AG04450 (cell line): ENCODE results near the gene XRCC4. TPM values are rescaled to one million over a fixed set of nuclear protein-coding genes. Genes with fewer than 3 reads are reported as not detected.

ENCODE experiments used
- CTCF ChIA-PET: fragments of 300-600, 350-600 bp; formaldehyde crosslinking; extraction: SDS; loops from one replicate; lab custom pipeline; 2022; ENCODE audit warnings: antibody characterized with exemption, inconsistent platforms; lab: Charles Lee
- POLR2A ChIA-PET: fragments of 350-600 bp; formaldehyde crosslinking; extraction: SDS; loops from one replicate; lab custom pipeline; 2021; ENCODE audit warnings: antibody characterized with exemption, inconsistent platforms; lab: Yijun Ruan, JAX
- DNase-seq: peaks from one replicate; pipeline ENCODE4 v3.0.0-alpha.2; 2011; ENCODE audit warnings: low read depth, low spot score
- H3K27ac ChIP-seq: one replicate; pipeline ENCODE4 v1.5.1; 2012; ENCODE audit warnings: low read depth, low read length, control low read depth
- H3K27me3 ChIP-seq: one replicate; pipeline ENCODE4 v1.6.0; 2012; ENCODE audit warnings: low read length; ENCODE audit not compliant: control insufficient read depth, insufficient read depth
- H3K4me3 ChIP-seq: 2 replicates; pipeline ENCODE4 v1.5.1; 2011; ENCODE audit warnings: mild to moderate bottlenecking, low read depth, low read length, control low read depth
- H3K9me3 ChIP-seq: 2 replicates; pipeline ENCODE4 v1.5.1; 2012; ENCODE audit warnings: low read length; ENCODE audit not compliant: control insufficient read depth, insufficient read depth
- polyA plus RNA-seq: library from polyadenylated mRNA; depleted of rRNA; stranded (reverse); fragments of >200 nt; gene quantifications from 2 replicates; pipeline ENCODE4 v1.2.3, GENCODE V29; 2011
- TF ChIP-seq, protein P1 (sequence below): IDR thresholded peaks from 2 replicates; pipeline ENCODE4 v1.5.1; 2011; ENCODE audit warnings: low read depth, low read length, control low read depth, inconsistent platforms

XRCC4 gene
- polyA plus RNA-seq, 1 experiment, result 4.2 TPM

DNA sequence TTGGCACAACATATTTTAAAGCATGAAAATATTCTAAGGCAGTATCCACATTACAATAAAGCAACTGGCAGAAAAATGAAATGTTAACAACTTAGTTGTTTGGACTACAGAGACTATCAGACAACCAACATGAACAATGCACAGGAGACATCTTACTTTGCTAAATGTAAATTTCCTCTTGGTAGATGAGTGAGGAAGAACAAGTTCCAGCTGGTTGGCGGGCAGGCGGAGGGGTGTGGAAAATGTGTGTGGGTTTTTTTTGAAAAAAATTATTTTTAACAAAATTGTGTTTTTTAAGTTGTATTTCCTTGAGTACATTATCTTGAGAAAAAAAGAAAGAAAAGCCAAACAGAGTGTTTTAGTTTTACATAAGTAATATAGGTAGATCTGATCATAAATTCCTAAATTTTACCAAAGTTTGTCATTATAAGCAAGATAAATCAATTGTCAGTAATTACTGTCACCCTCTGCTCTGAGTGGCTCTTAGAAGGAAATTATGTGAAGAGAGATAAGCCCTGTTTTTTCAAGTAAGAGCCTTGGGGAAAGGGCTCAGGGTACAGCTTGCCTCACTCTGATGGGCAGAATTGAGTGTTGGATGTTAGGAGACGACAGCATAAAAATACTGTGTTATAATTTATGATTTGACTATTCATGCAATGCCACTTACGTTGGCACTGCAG, 42.7 kb upstream of the XRCC4 start:
- H3K9me3 ChIP-seq, result no peaks in the 10 kb centered on the region
- H3K27ac ChIP-seq, result no peak overlapping the region
- no peak for DNase-seq
- TF ChIP-seq, protein P1, sequence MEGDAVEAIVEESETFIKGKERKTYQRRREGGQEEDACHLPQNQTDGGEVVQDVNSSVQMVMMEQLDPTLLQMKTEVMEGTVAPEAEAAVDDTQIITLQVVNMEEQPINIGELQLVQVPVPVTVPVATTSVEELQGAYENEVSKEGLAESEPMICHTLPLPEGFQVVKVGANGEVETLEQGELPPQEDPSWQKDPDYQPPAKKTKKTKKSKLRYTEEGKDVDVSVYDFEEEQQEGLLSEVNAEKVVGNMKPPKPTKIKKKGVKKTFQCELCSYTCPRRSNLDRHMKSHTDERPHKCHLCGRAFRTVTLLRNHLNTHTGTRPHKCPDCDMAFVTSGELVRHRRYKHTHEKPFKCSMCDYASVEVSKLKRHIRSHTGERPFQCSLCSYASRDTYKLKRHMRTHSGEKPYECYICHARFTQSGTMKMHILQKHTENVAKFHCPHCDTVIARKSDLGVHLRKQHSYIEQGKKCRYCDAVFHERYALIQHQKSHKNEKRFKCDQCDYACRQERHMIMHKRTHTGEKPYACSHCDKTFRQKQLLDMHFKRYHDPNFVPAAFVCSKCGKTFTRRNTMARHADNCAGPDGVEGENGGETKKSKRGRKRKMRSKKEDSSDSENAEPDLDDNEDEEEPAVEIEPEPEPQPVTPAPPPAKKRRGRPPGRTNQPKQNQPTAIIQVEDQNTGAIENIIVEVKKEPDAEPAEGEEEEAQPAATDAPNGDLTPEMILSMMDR, result no peak
- H3K4me3 ChIP-seq, result no peak overlapping the region
- ChIA-PET CTCF (no interaction called here), POLR2A (no interaction called here)
- no peaks in the 10 kb centered on the region for H3K27me3 ChIP-seq

DNA sequence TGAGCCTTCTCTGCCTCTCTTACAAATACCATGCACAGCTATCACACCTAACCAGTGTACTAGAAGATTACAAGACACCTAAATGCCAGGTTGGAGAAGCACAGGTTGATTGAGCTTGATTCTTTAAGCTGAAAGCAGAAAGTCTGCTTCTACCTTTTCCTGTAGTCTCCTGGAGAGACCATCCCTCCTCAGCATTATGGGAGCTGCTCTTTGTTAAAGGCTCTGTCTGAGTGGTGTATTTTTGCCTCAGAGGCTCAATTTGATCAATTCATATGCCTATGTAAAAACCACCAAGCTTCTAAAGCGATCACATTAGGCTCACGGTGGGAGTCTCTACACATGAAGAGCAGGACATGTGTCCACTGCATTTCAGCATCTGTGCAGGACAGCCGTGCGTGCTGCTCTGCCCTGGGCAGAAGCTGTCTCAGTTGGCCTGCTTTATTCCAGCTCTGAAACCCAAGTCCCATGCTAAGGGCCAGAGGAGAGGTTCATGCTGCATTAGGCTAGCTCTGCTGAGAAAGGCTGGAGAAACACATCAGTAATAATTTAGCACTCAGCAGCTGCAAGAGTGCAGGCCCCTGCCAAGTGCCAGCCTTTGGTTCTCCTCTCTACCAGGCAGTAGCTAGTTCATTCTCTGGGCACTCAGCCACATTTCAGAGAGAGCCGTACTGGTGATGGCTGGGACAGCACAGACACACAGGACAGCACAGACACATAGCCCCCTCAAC, 41.8 kb upstream of the XRCC4 start:
- Histone ChIP-seq H3K4me3 (no peak overlapping the region), H3K27ac (no peak overlapping the region), H3K9me3 (no peaks in the 10 kb centered on the region), H3K27me3 (no peaks in the 10 kb centered on the region)
- DNase-seq, result no peak
- TF ChIP-seq, protein P1, result no peak
- POLR2A ChIA-PET, result interaction anchor here (0.8 to 1.1 kb wide), 2 partner anchors 42 to 436 kb away, joined by 3 read pairs; partner anchors contain the start of genes TMEM167A, VCAN and XRCC4
- CTCF ChIA-PET, result no interaction called here

DNA sequence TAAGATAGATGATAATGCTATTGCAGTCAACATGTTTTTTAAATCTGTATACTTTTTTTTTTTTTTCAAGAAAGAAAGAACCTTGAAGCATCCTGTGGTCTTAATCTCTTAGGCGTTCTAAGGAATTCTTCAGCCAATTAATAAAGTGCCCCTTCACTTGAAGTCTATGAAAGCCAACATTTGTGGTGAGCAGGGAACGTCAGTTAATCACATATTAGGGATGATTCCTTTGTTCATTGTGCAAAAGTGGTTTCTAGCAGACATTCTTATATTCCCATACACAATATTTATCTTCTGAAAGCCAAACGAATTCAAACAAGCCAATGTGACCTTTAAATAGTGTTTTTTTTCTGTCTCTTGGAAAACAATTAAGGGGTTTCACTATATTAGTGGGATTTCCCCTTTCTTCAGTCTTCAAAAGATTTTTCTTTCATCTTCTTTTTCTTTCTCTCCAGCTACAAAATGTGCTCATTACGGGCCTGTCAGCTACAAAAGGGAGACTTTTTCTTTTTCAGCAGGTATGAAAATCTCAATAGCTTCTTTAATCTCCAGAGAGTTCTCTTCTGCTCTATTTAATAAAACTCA, 40.3 kb upstream of the XRCC4 start:
- Histone ChIP-seq H3K27me3 (no peaks in the 10 kb centered on the region), H3K9me3 (no peaks in the 10 kb centered on the region), H3K4me3 (no peak overlapping the region), H3K27ac (no peak overlapping the region)
- CTCF ChIA-PET, result no interaction called here
- TF ChIP-seq, protein P1, result no peak
- POLR2A ChIA-PET, result no interaction called here
- DNase-seq, result no peak

DNA sequence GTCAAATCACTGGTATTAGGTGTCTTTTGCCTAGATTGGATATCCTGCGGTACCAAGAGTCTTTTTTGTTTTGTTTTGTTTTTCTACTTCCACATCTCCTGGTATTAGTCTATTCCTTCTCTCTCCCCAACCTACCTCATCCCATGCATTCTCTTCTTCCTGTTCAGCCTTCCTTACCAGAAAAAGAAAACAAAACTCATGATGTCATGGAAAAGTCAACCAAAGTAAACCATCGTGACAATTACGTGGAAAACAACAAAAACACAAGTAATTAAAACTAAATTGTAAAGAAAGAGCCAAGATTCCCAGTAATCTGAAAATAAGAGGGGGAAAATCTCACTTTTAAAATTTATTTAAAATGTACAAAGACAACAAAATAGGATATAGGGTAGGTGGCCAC, 38.4 kb upstream of the XRCC4 start:
- Histone ChIP-seq H3K9me3 (no peaks in the 10 kb centered on the region), H3K4me3 (no peak overlapping the region), H3K27me3 (no peaks in the 10 kb centered on the region), H3K27ac (no peak overlapping the region)
- DNase-seq, result no peak
- ChIA-PET CTCF (no interaction called here), POLR2A (no interaction called here)
- TF ChIP-seq, protein P1, result no peak

DNA sequence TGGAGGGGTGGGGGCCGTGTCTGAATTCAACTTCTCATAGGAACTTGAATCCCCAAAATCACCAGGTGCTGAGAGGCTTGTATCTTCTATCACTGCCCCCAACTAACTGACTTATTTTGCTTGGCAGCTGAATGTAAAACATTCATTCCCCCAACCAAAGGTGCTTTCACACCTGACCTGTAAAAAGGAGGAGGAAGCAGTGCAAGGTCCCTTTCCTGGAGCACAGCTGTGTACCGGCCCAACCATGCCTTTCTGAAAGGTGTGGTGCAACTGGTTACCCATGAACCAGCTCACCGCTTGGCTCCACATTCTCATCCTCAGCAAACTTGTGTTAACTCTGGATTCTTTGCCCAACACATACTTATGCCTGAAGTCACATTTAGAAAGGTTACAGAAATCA, 34.8 kb upstream of the XRCC4 start:
- H3K9me3 ChIP-seq, result no peaks in the 10 kb centered on the region
- ChIA-PET CTCF (interaction anchor here (1.5 kb wide), 1 partner anchor 8 kb away, joined by 3 read pairs; no protein-coding TSS in a partner anchor), POLR2A (no interaction called here)
- H3K27me3 ChIP-seq, result no peaks in the 10 kb centered on the region
- no peak overlapping the region for H3K27ac ChIP-seq
- TF ChIP-seq, protein P1, result no peak
- no peak for DNase-seq
- H3K4me3 ChIP-seq, result no peak overlapping the region
